Bladder microvascular endothelial cell (primary cell): Measurements from ENCODE around the gene ART4. TPM values are rescaled to one million over a fixed set of nuclear protein-coding genes. Genes with fewer than 3 reads are reported as not detected.

Experiments
- total RNA-seq: library from RNA; depleted of rRNA; stranded (reverse); fragments of >200 nt; gene quantifications from 2 replicates; pipeline ENCODE4 v1.2.3, GENCODE V29; 2014

Gene ART4
- 2.1 and 75.3 TPM in 2 replicates for total RNA-seq

GRCh38 chr12:14843425-14843887, at the start of gene ART4:
Gene ART4 (minus strand): TSS chr12:14843526. CDS start chr12:14843113, 413 bp downstream.

GRCh38 chr12:14885718-14886221, 42.4 kb upstream of the ART4 start, which contains the start of gene MGP:
Gene MGP (minus strand): TSS chr12:14885854. CDS start chr12:14885791, 63 bp downstream.

GRCh38 chr12:14814014-14814413, 29.3 kb downstream of the ART4 start, which contains the start of gene SMCO3:
Gene SMCO3 (minus strand): TSS chr12:14814182. CDS start chr12:14806680, 7,502 bp downstream.

DNA sequence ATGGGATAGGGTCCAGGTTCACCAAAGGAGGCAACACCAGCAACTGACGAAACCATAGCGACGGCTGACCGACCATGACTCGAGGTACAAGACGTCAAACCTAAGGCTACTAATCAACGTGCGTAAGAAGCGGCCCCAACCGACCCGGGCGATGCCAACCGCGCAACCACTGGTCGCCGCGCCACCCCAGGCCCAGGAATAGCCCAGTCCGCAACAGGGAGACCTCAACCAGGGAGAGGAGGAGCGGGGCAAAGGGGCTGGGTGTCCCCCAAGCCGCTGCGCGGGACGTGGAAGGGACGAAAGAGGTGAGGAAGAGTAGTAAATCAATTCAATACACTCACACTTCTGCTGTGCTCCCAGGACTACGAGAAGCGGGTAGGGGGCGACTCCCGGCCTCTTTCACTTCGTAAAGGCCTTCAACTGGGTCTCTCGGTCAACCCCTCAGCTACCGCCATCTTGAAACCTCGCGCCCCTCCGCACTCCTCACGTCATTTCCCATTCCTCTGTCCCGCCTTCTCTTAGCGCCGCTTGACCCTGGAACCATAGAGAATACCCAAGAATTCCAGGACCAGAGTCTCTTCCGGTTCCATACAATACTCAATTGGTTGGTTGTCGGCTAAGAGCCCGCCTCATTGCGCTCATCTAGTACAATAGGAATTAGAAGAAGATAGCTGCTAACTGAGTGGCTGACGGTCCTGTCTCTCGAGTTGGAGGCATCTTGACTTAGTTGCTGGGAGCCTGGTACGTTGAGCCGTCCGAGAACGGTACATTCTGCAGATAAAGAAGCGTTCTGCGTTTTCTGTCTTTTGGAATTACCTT, 40.1 kb downstream of the ART4 start, which contains the start of the genes C12orf60 and WBP11:
TSS of gene C12orf60 (plus strand) at position 660 of the 819 bp plus-strand sequence. CDS start 19,266 bp downstream, outside the sequence.
TSS of gene WBP11 (minus strand) at position 468 of the 819 bp plus-strand sequence. CDS start 2,095 bp downstream, outside the sequence.

Other genes with a start within 250 kb of the ART4 start
- gene GUCY2C, start 146.9 kb downstream of the ART4 start, total RNA-seq: not detected in 2 replicates
- 10.0 and 22.7 TPM in 2 replicates for gene WBP11, start 40.0 kb downstream of the ART4 start, total RNA-seq
- 1.1 and 1.3 TPM in 2 replicates for gene C12orf60, start 39.9 kb downstream of the ART4 start, total RNA-seq
- gene SMCO3, start 29.3 kb downstream of the ART4 start, total RNA-seq: under 0.01 and 1.1 TPM in 2 replicates
- gene MGP, start 42.3 kb upstream of the ART4 start, total RNA-seq: 35.1 and 54.2 TPM in 2 replicates
- gene ERP27, start 95.0 kb upstream of the ART4 start, total RNA-seq: under 0.01 and 0.06 TPM in 2 replicates
- 86.2 and 244 TPM in 2 replicates for gene ARHGDIB, start 118.1 kb upstream of the ART4 start, total RNA-seq
- not detected in 2 replicates for gene PDE6H, start 129.5 kb upstream of the ART4 start, total RNA-seq